NCI-H2029 treated with DMSO at 0.1 percent for 48 hours (cell line): ENCODE results near the gene PTGES3L.

Source experiments
- DNase-seq: peaks from one replicate; lab custom pipeline; 2025; lab: John Stamatoyannopoulos, UW

PTGES3L gene

DNA sequence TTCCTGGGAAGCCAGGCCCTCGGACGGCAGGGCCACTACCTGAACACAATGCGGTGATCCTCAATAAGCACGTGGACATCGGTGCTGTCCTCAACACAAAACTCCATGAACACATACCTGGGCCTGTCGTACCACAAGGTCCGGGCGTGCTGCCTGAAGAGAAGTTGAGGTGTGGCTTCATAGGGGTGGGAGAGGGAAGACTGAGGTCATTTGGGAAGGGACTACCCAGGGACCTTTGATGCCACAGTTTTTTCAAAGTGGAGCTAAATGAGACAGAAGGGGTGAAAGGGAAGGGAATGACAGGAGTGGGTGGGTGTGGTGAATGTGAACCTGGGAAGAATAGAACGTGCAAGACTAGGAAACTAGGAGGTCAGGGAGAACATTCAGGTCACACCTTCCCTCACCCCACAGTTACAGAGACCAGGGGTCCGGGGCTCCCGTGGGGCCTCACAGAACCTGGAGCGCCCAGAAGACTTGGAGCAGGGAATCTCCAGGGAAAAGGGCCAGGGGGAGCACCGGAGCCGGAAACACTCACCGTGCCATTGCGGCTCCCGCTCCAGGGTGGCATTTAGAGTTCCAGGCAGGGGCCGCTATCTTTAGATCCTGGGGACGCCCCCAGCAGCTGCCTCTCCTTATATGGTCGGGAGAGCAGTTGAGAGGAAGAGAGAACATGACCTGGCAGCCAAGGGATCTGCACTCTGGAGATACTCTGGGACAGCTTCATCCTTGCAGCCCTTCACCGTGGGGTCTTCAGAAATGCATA, at the start of gene PTGES3L:
TSS of gene PTGES3L (minus strand) at position 570 of the 763 bp plus-strand sequence. CDS start at position 543, 27 bp downstream.
- DNase-seq, result peak; percentile 41

GRCh38 chr17:43028221-43028861, 48.5 kb upstream of the PTGES3L start:
- no peak for DNase-seq

- DNase-seq, result no peak
Measured at GRCh38 chr17:43027091-43028032, 47.5 kb upstream of the PTGES3L start.

GRCh38 chr17:43026595-43026994, 46.7 kb upstream of the PTGES3L start:
- DNase-seq, result no peak

DNA sequence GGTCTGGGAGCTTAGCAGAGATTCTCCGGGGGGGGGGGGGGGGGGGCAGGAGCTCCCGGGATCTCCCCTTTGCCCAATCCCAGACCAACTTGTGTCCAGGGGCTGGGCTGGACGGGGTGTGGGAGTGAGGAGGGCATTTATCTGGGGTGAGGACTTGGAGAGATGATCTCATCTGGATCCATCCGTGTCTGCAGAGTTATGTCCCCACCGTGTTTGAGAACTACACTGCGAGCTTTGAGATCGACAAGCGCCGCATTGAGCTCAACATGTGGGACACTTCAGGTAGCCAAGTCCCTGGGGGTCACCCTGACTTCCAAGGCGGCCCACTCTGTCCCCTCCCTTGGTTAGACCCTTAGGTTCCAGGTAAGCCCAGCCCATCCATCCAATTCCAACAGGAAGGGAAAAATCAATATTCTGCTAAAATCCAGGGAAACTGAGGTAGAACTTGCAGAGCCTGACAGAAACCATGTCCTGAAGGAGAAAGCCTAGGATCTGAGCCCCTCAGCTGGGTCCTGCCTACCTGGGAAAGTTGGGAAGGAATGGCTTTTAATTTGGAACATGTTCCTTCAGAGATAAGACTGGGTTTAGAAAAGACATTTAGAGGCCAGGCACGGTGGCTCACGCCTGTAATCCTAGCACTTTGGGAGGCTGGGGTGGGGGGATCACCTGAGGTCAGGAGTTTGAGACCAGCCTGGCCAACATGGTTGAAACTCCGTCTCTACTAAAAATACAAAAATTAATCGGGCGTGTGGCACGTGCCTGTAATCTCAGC, 46.1 kb upstream of the PTGES3L start:
- DNase-seq, result no peak

DNA sequence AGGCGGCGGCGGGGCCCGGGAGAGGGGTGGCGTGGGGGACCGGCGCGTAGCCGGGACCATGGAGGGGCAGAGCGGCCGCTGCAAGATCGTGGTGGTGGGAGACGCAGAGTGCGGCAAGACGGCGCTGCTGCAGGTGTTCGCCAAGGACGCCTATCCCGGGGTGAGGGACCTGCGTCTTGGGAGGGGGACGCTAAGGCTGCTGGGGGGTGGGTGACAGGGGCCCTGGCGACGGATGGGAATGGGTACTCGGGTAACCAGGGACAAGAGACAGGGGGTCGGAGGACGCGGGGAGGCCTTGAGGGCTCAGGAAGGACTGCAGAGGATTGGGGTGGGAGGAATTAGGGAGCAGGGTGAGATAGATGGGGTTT, 45.4 kb upstream of the PTGES3L start:
- no peak for DNase-seq

- peak; percentile 27 for DNase-seq
Measured at GRCh38 chr17:43024407-43025289, 44.8 kb upstream of the PTGES3L start, which contains the start of gene RND2. RND2 (plus strand) TSS chr17:43025231; CDS start chr17:43025348, 117 bp downstream.

- DNase-seq, result peak; percentile 8
Measured at GRCh38 chr17:43021741-43022512, 42.0 kb upstream of the PTGES3L start, which contains the start of gene VAT1. VAT1 (minus strand) TSS chr17:43022385; CDS start chr17:43022322, 63 bp downstream.

DNA sequence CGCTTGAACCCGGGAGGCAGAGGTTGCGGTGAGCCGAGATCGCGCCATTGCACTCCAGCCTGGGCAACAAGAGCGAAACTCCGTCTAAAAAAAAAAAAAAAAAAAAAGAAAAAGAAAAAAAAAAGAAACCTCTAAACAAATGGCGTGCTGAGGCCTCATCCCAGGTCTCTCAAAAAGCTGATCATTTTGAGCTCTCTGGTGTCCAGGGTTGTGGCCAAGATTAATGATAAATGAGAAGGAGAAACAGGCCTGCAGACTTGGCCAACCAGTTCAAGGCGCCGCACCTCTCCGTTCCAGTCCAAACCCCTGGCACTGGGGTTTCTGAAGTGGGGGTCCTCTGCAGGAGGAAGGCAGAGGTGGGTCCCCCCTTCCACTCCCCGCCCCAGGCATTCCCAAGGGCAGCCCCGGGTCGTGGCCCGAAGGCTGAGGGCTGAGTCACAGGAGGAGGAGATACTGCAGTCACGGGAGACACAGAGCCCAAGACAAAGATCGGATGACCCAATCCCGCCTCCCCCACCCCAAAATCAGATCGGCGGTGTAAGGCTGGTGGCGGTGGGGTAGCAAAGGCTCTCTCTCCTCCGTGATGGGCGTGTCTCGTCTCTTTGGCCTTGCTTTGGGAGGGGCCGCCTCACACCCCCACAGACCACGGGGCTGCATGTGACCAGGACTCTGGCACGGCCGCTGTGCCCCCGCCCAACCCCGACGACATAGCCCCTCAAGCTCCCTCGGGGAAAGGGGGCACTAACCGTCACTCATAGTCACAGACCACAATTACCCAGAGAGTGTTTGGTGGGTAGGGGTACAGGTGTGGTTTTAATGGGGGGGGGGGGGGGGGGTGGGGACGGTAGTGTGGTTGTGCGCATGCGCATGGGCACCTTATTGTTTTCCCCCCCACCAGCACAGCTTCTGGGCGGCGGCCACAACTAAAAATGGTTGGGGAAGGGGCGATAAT, 41.2 kb upstream of the PTGES3L start:
- no peak for DNase-seq

DNA sequence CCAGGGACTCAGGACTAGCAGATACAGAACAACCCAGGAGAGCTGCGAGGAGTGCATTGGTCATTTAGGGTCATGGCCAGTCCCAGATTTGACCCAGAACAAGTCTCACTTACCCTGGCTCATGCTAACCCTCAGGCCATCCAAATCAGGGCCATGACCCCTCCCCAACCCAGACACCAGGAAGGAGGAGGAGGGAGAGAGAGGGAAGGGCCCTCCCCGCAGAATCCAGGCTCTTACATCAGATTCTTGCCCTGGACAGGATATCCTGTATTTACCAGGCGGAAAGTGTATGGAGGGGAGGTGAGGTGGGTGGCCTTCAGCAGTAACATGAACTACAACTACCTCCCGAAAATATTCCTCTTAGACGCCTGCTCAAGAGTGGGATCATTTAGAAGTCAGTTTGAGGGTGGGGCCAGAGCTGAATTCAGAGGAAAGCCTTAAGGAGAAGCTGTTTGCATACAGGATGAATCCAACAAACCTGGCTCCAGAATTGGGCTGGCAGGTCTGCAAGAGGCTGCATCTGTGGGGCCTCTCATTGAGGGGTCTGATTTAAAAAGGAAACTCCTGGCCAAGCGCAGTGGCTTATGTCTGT, 40.2 kb upstream of the PTGES3L start:
- no peak for DNase-seq

DNA sequence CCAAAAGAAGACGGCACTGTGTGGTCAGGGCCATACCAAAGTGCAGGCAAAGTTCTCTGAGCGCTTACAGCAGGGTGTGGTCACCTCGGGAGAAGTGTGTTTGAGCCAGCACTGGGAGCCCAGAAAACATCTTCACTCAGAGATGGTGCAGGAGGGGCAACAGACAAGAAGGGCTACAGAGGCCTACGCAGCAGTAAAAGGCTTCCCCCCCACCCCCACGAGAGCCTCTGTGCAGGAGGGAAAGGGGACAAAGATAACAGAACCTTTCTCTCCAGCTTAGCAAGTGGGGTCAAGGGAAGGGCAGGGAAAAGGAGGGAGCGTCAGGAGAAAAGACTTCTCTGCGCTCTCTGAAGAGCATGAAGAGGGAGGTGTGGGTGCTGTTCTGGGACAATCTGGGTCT, 39.5 kb upstream of the PTGES3L start:
- DNase-seq, result no peak

DNA sequence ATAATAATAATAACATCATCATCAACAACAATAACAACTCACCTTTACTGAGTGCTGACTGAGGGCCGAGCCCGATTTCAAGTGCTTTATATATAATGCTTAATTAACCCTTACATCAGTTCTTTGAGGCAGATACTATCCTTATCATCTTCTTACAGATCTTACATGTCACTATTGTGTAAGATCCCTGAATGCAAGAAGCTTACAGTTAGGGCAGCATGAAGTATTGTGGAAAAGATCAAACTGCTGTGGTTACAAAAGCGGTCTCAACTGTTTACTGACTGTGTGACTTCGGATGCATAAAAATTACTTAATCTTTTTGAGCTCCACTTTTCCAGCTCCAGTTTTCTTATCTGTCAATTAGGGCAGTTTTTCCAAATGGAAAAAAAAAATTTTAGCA, 39.1 kb upstream of the PTGES3L start:
- DNase-seq, result no peak

- no peak for DNase-seq
Measured at GRCh38 chr17:43018008-43018853, 38.4 kb upstream of the PTGES3L start.

GRCh38 chr17:43016216-43016615, 36.3 kb upstream of the PTGES3L start:
- DNase-seq, result no peak

DNA sequence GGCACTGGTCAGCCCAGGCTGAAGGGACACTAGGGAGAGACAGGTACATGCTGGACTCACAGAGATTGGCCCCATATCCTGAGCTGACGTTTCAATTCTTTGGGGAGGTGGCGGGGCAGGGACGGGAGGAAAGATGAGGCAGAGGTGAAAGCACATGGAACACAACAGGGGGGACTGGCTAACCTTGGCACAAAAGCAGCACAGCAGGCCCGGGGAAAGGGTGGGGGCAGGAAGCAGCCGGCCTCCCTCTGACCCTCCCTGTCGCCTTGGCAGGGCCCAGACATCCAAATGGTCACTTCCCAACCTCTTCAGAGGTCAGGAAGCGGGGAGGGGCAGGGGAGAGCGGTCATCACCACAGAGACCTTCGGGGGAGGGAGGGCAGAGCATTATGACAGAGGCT, 35.7 kb upstream of the PTGES3L start:
- no peak for DNase-seq

DNA sequence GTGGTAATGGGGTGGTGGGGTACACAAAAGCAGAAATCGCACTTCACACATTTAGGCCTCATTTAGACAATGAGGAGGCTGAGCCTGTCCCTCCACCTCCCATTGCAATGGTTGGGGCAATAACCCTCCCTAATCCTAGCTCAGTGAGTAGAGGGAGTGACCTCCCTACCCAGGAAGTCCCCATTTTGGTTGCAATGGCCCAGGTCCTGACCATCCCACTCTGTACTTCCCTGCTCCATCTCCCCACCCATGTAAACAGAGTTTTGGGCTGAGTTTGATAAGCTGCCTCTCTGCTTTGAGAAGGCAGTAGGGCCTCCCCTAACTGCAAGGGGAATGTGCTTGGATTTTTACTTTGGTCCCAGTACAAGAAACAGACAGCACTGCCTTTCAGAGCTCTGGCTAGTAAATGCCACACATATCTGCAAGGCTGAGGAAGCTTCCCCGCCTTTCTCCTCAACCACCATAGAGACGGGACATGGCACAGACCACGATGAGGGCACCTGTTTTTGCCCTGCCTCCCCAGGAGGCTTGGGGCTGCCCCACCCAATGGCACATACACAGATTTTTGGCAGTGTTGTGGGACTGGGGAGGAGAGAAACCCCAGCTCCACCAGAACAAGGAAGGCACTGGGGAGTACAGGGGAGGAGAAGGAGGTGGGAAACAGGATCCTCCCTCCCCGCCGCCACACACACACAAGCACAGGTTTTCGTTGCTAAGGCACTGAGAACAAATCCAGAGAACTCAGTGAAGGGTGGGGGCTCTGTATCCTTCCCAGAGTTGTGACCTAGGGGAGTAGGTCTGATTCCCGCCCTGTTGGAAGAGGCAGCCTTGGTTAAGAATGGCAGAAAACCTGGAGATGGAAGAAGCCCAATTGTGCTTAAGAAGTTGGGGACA, 35.0 kb upstream of the PTGES3L start:
- no peak for DNase-seq
